ENCODE results near the gene BAG5.

Gene BAG5

GRCh38 chr14:103546652-103547454, 15.6 kb downstream of the BAG5 start:
- DNase-seq = no peak

GRCh38 chr14:103545915-103546651, 16.4 kb downstream of the BAG5 start:
- DNase-seq = no peak

- DNase-seq = no peak
Measured at GRCh38 chr14:103545219-103545914, 17.1 kb downstream of the BAG5 start.

- DNase-seq = no peak
Measured at GRCh38 chr14:103544388-103545218, 17.9 kb downstream of the BAG5 start.

- DNase-seq = no peak
Measured at GRCh38 chr14:103543721-103544387, 18.6 kb downstream of the BAG5 start.

- no peak for DNase-seq
Measured at GRCh38 chr14:103543140-103543539, 19.3 kb downstream of the BAG5 start.

- DNase-seq = no peak
Measured at GRCh38 chr14:103542605-103543088, 19.8 kb downstream of the BAG5 start.

GRCh38 chr14:103541709-103542604, 20.5 kb downstream of the BAG5 start:
- no peak for DNase-seq

GRCh38 chr14:103540821-103541708, 21.4 kb downstream of the BAG5 start:
- no peak for DNase-seq

GRCh38 chr14:103539056-103539825, 23.2 kb downstream of the BAG5 start:
- DNase-seq = no peak

GRCh38 chr14:103538291-103539055, 24.0 kb downstream of the BAG5 start:
- DNase-seq = no peak

- DNase-seq = no peak
Measured at GRCh38 chr14:103537175-103537990, 25.1 kb downstream of the BAG5 start.

- DNase-seq = no peak
Measured at GRCh38 chr14:103536693-103537092, 25.8 kb downstream of the BAG5 start.

- no peak for DNase-seq
Measured at GRCh38 chr14:103535891-103536565, 26.4 kb downstream of the BAG5 start.

- no peak for DNase-seq
Measured at GRCh38 chr14:103535081-103535890, 27.2 kb downstream of the BAG5 start.

- DNase-seq = no peak
Measured at GRCh38 chr14:103534576-103535061, 27.8 kb downstream of the BAG5 start.

Data from NCI-H226 (cell line).